ENCODE data around the gene CCN6. TPM values are rescaled to one million over a fixed set of nuclear protein-coding genes. Genes with fewer than 3 reads are reported as not detected.

Gene CCN6
- total and polyA plus RNA-seq, 2 donors (not counting 1 experiment from before 2014, with no cell fraction given), result not detected

DNA sequence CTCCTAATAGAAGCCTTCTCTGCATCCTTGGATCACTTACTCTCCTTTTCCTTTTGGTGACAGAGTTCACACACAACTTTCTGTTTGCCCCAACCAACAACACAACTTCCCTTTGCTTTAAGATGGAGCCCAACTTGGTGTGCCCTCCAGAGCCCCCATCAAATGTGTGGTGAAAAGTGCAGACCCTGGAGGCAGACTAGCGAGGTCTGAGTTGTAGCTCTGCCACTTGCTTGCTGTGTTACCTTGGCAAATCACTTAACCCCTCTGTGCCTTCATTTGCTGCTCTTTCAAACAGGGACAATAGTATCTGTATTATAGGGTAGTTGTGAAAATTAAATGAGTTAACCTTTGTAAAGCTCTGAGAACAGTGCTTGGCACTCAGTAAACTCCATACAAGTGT lies 34.3 kb upstream of the CCN6 start:
- H3K27ac Mint-ChIP-seq, result no peak overlapping the region
- no peak overlapping the region for H3K4me3 Mint-ChIP-seq
- peaks cover 8% of the 10 kb centered on the region for H3K9me3 Mint-ChIP-seq (ENCODE audit: insufficient read depth)
- no peak for TF ChIP-seq EZH2 (IDR thresholded peaks at IDR 0.05; ENCODE audit: borderline replicate concordance, insufficient read depth, low read depth, low read length, poor library complexity, severe bottlenecking)
- TF ChIP-seq, protein P1, sequence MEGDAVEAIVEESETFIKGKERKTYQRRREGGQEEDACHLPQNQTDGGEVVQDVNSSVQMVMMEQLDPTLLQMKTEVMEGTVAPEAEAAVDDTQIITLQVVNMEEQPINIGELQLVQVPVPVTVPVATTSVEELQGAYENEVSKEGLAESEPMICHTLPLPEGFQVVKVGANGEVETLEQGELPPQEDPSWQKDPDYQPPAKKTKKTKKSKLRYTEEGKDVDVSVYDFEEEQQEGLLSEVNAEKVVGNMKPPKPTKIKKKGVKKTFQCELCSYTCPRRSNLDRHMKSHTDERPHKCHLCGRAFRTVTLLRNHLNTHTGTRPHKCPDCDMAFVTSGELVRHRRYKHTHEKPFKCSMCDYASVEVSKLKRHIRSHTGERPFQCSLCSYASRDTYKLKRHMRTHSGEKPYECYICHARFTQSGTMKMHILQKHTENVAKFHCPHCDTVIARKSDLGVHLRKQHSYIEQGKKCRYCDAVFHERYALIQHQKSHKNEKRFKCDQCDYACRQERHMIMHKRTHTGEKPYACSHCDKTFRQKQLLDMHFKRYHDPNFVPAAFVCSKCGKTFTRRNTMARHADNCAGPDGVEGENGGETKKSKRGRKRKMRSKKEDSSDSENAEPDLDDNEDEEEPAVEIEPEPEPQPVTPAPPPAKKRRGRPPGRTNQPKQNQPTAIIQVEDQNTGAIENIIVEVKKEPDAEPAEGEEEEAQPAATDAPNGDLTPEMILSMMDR (IDR thresholded peaks at IDR 0.05), result no peak
- no peak overlapping the region for H3K4me2 ChIP-seq (replicated peaks; ENCODE audit: low read depth, low read length, poor library complexity, severe bottlenecking)
- no peaks in the 10 kb centered on the region for H4K20me1 ChIP-seq (ENCODE audit: control insufficient read depth, insufficient read depth, low read length, poor library complexity, severe bottlenecking)
- H3K36me3 ChIP-seq (replicated peaks in 1 of 2; ENCODE audit: control extremely low read depth in 1 of 2, control insufficient read depth in 1 of 2, extremely low read depth in 1 of 2, insufficient read depth in 2 of 2, low read length in 1 of 2), result no peaks in the 10 kb centered on the region
- no peak overlapping the region for H3K27ac ChIP-seq (ENCODE audit: low read length in 2 of 2)
- DNase-seq (no peak), ATAC-seq (ENCODE audit: low read depth) (no peak)
- no peaks in the 10 kb centered on the region for H3K79me2 ChIP-seq (ENCODE audit: control insufficient read depth, insufficient read depth, low read length)
- H3K9me3 ChIP-seq (ENCODE audit: control extremely low read depth in 1 of 3, control insufficient read depth in 2 of 3, insufficient read depth in 1 of 3, low read length in 2 of 3), result peaks cover 0 to 7% (median 4%) of the 10 kb centered on the region in 3 donors
- H3K27me3 ChIP-seq (replicated peaks in 1 of 4; ENCODE audit: control extremely low read depth in 1 of 4, control insufficient read depth in 3 of 4, insufficient read depth in 4 of 4, low read length in 3 of 4), result no peaks in the 10 kb centered on the region
- CTCF ChIA-PET, result no interaction called here
- POLR2A ChIA-PET, result no interaction called here
- no CpG with 5 or more reads among the region's 1 CpG for WGBS (ENCODE audit: insufficient coverage)
- intact Hi-C loops (cut with micrococcal nuclease), result no loop called here
- no peaks in the 10 kb centered on the region for H3K27me3 Mint-ChIP-seq
- no peak overlapping the region for H3K9ac ChIP-seq (ENCODE audit: low read length)
- no peak overlapping the region for H2AFZ ChIP-seq (ENCODE audit: insufficient read depth, low read depth, low read length, poor library complexity, severe bottlenecking)
- H3K4me1 Mint-ChIP-seq, result no peaks in the 10 kb centered on the region
- H3K4me1 ChIP-seq (ENCODE audit: control insufficient read depth in 2 of 2, insufficient read depth in 2 of 2, low read length in 2 of 2), result no peaks in the 10 kb centered on the region
- H3K4me3 ChIP-seq (ENCODE audit: control extremely low read depth in 1 of 5, extremely low read depth in 1 of 5, insufficient read depth in 1 of 5, low read depth in 2 of 5, low read length in 4 of 5), result no peak overlapping the region

DNA sequence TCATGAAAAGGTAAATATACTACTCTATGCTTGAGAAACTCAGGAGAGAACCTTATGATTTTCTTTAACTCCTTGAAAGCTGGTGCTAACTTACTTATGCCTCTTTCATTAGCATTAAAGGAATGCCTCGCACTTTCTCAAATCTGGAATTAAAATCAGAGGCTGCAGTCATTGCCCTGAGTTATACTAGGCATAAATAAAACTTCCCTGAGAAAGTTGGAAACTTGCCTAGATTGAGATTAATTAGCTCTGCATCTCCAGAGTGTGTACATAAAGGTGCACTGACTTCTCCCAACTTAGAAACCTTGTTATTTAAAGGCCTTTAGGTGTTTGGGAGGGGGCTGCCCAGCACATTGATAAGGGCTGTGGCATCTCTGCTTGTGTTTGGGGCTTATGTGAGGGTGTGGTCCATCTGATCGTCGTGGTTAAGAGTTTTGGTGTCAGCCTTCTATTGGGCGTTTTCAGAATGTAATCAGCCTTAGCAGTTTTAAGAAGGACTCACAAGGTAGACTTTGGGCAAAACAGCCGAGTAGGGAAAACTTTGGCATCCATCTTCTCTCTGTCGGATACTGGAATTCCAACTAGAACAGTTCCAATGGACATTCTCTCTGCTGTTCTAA lies 32.1 kb upstream of the CCN6 start:
- 92% methylated on average over 6 of the region's 6 CpGs for WGBS (ENCODE audit: insufficient coverage)
- intact Hi-C loops (cut with micrococcal nuclease), result no loop called here

More for the DNA sequence above, 32.1 kb upstream of the CCN6 start:
- Mint-ChIP-seq H3K4me3 (no peak overlapping the region), H3K4me1 (no peaks in the 10 kb centered on the region), H3K27me3 (no peaks in the 10 kb centered on the region), H3K27ac (no peak overlapping the region), H3K9me3 (ENCODE audit: insufficient read depth) (peaks cover 9% of the 10 kb centered on the region)
- TF ChIP-seq, protein P1 (IDR thresholded peaks at IDR 0.05), result no peak
- TF ChIP-seq EZH2 (IDR thresholded peaks at IDR 0.05; ENCODE audit: borderline replicate concordance, insufficient read depth, low read depth, low read length, poor library complexity, severe bottlenecking), result no peak
- H4K20me1 ChIP-seq (ENCODE audit: control insufficient read depth, insufficient read depth, low read length, poor library complexity, severe bottlenecking), result no peaks in the 10 kb centered on the region
- POLR2A ChIA-PET, result no interaction called here
- H3K4me2 ChIP-seq (replicated peaks; ENCODE audit: low read depth, low read length, poor library complexity, severe bottlenecking), result no peak overlapping the region
- peaks cover 0 to 8% (median 4%) of the 10 kb centered on the region in 3 donors for H3K9me3 ChIP-seq (ENCODE audit: control extremely low read depth in 1 of 3, control insufficient read depth in 2 of 3, insufficient read depth in 1 of 3, low read length in 2 of 3)
- DNase-seq (no peak), ATAC-seq (ENCODE audit: low read depth) (no peak)
- H3K9ac ChIP-seq (ENCODE audit: low read length), result no peak overlapping the region
- no peaks in the 10 kb centered on the region for H3K4me1 ChIP-seq (ENCODE audit: control insufficient read depth in 2 of 2, insufficient read depth in 2 of 2, low read length in 2 of 2)
- CTCF ChIA-PET, result no interaction called here
- no peaks in the 10 kb centered on the region for H3K36me3 ChIP-seq (replicated peaks in 1 of 2; ENCODE audit: control extremely low read depth in 1 of 2, control insufficient read depth in 1 of 2, extremely low read depth in 1 of 2, insufficient read depth in 2 of 2, low read length in 1 of 2)
- H3K79me2 ChIP-seq (ENCODE audit: control insufficient read depth, insufficient read depth, low read length), result no peaks in the 10 kb centered on the region
- H3K27ac ChIP-seq (ENCODE audit: low read length in 2 of 2), result no peak overlapping the region
- no peak overlapping the region for H3K4me3 ChIP-seq (ENCODE audit: control extremely low read depth in 1 of 5, extremely low read depth in 1 of 5, insufficient read depth in 1 of 5, low read depth in 2 of 5, low read length in 4 of 5)
- no peak overlapping the region for H2AFZ ChIP-seq (ENCODE audit: insufficient read depth, low read depth, low read length, poor library complexity, severe bottlenecking)
- no peaks in the 10 kb centered on the region for H3K27me3 ChIP-seq (replicated peaks in 1 of 4; ENCODE audit: control extremely low read depth in 1 of 4, control insufficient read depth in 3 of 4, insufficient read depth in 4 of 4, low read length in 3 of 4)
